GM19463 (cell line): ENCODE measurements around the gene SPATS2L.

ENCODE experiments used
- ATAC-seq: cut with Tn5 transposase; IDR thresholded peaks from one replicate; pipeline ENCODE4 v1.9.1; 2021; ENCODE audit warnings: mild to moderate bottlenecking, moderate library complexity; ENCODE audit not compliant: unreplicated experiment

SPATS2L gene

GRCh38 chr2:200306196-200306930 is at the start of gene SPATS2L:
Gene SPATS2L (plus strand): TSS chr2:200306693. CDS start chr2:200389245, 82,552 bp downstream.
- peak; percentile 54 for ATAC-seq

GRCh38 chr2:200257570-200257969 is 48.9 kb upstream of the SPATS2L start:
- no peak for ATAC-seq

GRCh38 chr2:200258081-200258480 is 48.4 kb upstream of the SPATS2L start:
- no peak for ATAC-seq

- ATAC-seq, result no peak
Observed at GRCh38 chr2:200258881-200259576, 47.5 kb upstream of the SPATS2L start.

- ATAC-seq, result no peak
Observed at GRCh38 chr2:200259577-200259957, 46.9 kb upstream of the SPATS2L start.

GRCh38 chr2:200262047-200262446 is 44.4 kb upstream of the SPATS2L start:
- ATAC-seq, result no peak

- no peak for ATAC-seq
Observed at GRCh38 chr2:200263279-200263678, 43.2 kb upstream of the SPATS2L start.

GRCh38 chr2:200264631-200265030 is 41.9 kb upstream of the SPATS2L start:
- no peak for ATAC-seq

GRCh38 chr2:200266406-200266805 is 40.1 kb upstream of the SPATS2L start:
- ATAC-seq, result no peak

- no peak for ATAC-seq
Observed at GRCh38 chr2:200267350-200267749, 39.1 kb upstream of the SPATS2L start.

- ATAC-seq, result no peak
Observed at GRCh38 chr2:200270732-200271131, 35.8 kb upstream of the SPATS2L start.

- no peak for ATAC-seq
Observed at GRCh38 chr2:200272320-200272719, 34.2 kb upstream of the SPATS2L start.

- peak; percentile 46 for ATAC-seq
Observed at GRCh38 chr2:200274116-200275075, 32.1 kb upstream of the SPATS2L start.

- ATAC-seq, result no peak
Observed at GRCh38 chr2:200275295-200276013, 31.0 kb upstream of the SPATS2L start.

- no peak for ATAC-seq
Observed at GRCh38 chr2:200276472-200276871, 30.0 kb upstream of the SPATS2L start.

- no peak for ATAC-seq
Observed at GRCh38 chr2:200278694-200279316, 27.7 kb upstream of the SPATS2L start.

GRCh38 chr2:200279857-200280256 is 26.6 kb upstream of the SPATS2L start:
- no peak for ATAC-seq

GRCh38 chr2:200286578-200286977 is 19.9 kb upstream of the SPATS2L start:
- no peak for ATAC-seq

- no peak for ATAC-seq
Observed at GRCh38 chr2:200288670-200289429, 17.6 kb upstream of the SPATS2L start.
